GM12891 (cell line): Measurements from ENCODE around the gene USP10.

Experiments used
- PAX5 ChIP-seq: IDR thresholded peaks from 2 replicates; pipeline ENCODE4 v1.6.1; 2011; ENCODE audit warnings: low read length, moderate library complexity, mild to moderate bottlenecking; ENCODE audit not compliant: insufficient read depth, severe bottlenecking
- POLR2A ChIP-seq: IDR thresholded peaks from 2 replicates; pipeline ENCODE4 v1.6.1; 2011; ENCODE audit warnings: low read depth, low read length, control low read depth
- POLR2AphosphoS5 ChIP-seq: IDR thresholded peaks from 2 replicates; pipeline ENCODE4 v1.6.1; 2011; ENCODE audit warnings: low read depth, low read length, control low read depth
- POU2F2 ChIP-seq: IDR thresholded peaks from 2 replicates; pipeline ENCODE4 v1.6.1; 2011; ENCODE audit warnings: low read depth, mild to moderate bottlenecking, control low read depth, low read length, moderate library complexity
- SPI1 ChIP-seq: IDR thresholded peaks from 2 replicates; pipeline ENCODE4 v1.6.1; 2011; ENCODE audit warnings: low read depth, low read length, control low read depth
- TAF1 ChIP-seq: IDR thresholded peaks from 2 replicates; pipeline ENCODE4 v1.6.1; 2011; ENCODE audit warnings: low read depth, low read length, control low read depth

- TF ChIP-seq POLR2A = no peak
- no peak for TF ChIP-seq PAX5
- TF ChIP-seq POLR2AphosphoS5 = no peak
- TF ChIP-seq TAF1 = no peak
- no peak for TF ChIP-seq SPI1
- no peak for TF ChIP-seq POU2F2
Measured at GRCh38 chr16:84667600-84668309, 32.0 kb upstream of the USP10 start.
